Measurements from ENCODE around the gene TBL2.

DNA sequence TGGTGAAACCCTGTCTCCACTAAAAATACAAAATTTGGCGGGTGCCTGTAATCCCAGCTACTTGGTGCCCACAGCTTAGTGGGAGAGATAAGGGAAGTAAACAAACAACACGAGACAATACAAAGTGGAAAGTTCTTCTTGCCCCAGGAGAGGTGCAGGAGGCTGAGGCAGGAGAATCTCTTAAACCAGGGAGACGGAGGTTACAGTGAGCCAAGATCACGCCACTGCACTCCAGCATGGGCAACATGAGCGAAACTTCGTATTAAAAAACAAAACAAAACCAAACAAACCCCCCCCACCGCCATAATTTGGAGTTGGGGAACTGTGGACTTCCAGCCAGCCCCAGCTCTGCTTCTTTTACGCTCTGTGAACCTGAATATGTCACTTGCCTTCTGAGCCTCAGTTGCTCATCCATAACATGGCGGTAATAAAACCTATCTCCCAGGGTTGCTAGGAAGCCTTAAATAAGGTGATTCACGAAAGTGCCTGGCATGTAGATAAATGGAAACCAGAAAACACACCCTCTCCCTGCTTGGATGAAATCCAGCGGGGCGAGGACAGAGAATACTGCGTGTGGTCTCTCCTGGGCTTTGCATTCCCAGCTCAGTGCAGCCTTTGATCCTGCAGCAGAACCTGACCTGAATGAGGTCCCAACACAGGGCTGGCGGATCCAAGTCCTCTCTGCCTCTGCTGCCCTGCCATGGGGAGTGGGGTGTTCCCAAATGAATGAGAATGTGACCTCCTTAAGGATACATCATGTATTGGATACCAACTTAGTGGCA lies 35.8 kb upstream of the TBL2 start:
- TF ChIP-seq, protein P1, sequence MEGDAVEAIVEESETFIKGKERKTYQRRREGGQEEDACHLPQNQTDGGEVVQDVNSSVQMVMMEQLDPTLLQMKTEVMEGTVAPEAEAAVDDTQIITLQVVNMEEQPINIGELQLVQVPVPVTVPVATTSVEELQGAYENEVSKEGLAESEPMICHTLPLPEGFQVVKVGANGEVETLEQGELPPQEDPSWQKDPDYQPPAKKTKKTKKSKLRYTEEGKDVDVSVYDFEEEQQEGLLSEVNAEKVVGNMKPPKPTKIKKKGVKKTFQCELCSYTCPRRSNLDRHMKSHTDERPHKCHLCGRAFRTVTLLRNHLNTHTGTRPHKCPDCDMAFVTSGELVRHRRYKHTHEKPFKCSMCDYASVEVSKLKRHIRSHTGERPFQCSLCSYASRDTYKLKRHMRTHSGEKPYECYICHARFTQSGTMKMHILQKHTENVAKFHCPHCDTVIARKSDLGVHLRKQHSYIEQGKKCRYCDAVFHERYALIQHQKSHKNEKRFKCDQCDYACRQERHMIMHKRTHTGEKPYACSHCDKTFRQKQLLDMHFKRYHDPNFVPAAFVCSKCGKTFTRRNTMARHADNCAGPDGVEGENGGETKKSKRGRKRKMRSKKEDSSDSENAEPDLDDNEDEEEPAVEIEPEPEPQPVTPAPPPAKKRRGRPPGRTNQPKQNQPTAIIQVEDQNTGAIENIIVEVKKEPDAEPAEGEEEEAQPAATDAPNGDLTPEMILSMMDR (conservative IDR thresholded peaks at IDR 0.05; ENCODE audit: low read depth, low read length) = no peak
- no peak for TF ChIP-seq EZH2 (IDR thresholded peaks at IDR 0.05; ENCODE audit: low read length, unreplicated experiment)

All from PC-3 (cell line).